HG02588 (cell line): ENCODE measurements around the gene UNKL.
A peak's percentile ranks its signal among the peaks of the same experiment; 100 is the strongest.

Experiments used
- ATAC-seq: cut with Tn5 transposase; IDR thresholded peaks from one replicate; pipeline ENCODE4 v1.9.1; 2021; ENCODE audit warnings: mild to moderate bottlenecking, moderate library complexity; ENCODE audit not compliant: unreplicated experiment

UNKL gene

GRCh38 chr16:1342526-1343427 is 71.7 kb downstream of the UNKL start:
- peak; percentile 77 for ATAC-seq

DNA sequence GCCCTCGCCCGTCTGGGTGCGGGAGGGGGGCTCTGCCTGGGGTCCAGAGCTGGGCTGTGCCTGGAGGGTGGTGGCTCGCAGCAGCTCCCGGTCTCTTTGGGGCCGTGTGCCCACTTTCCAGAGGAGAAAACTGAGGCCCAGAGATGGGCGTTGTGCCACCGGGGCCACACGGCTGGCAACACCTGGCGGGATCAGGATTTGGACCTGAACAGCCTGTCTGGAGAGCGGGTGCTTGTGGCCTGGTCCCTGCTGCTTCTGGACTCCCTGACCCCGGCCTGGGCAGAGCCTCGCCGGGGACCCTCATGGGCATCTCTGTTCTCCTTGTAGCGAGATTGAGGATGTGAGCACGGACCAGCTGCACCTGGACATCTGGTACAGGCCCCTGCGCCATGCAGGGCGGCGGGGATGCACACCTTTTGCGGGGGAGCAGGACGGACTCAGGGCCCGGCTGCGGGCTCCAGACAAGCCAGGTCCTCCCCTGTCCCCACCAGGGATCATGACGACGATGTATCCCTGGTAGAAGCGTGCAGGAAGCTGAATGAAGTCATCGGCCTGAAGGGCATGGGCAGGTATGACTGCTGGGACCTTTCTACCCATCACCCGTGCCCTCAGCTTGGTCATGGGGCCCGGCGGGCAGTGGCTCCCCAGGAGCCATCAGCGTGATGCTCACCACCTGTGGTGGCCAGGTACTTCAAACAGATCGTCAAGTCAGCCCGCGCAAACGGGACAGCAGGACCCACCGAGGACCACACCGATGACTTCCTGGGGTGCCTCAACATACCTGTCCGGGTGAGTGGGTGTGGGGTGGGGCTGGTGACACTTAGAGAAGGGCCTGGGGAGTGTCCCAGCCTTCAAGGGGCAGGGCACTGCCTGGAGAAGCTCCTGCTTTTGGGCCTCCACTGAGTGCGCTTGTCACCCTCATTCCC is 72.7 kb downstream of the UNKL start:
- no peak for ATAC-seq

GRCh38 chr16:1340730-1341494 is 73.6 kb downstream of the UNKL start:
- no peak for ATAC-seq

GRCh38 chr16:1338855-1339675 is 75.4 kb downstream of the UNKL start:
- no peak for ATAC-seq

GRCh38 chr16:1338119-1338730 is 76.3 kb downstream of the UNKL start:
- no peak for ATAC-seq

GRCh38 chr16:1337486-1337885 is 77.0 kb downstream of the UNKL start:
- no peak for ATAC-seq

- no peak for ATAC-seq
These were observed 77.9 kb downstream of the UNKL start for GRCh38 chr16:1336619-1337018.

DNA sequence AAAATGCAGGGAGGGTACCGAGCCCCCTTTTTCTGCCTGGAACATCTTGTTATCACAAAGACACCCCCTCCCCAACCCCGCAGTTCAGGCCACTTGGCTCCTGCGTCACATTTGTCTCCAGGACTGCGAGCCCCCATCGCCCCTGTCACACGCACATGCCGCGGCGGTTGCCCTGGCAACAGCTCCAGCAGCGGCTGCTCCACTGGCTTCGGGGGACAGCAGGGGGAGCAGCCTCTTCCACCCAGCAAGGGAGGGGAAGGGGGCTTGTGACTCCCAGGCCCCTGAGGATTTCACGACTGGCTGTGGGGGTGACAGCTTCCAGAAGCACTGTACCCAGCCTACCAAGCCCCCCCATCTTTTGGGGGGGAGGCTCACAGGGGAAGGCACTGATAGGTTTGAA is 78.5 kb downstream of the UNKL start:
- ATAC-seq, result no peak

DNA sequence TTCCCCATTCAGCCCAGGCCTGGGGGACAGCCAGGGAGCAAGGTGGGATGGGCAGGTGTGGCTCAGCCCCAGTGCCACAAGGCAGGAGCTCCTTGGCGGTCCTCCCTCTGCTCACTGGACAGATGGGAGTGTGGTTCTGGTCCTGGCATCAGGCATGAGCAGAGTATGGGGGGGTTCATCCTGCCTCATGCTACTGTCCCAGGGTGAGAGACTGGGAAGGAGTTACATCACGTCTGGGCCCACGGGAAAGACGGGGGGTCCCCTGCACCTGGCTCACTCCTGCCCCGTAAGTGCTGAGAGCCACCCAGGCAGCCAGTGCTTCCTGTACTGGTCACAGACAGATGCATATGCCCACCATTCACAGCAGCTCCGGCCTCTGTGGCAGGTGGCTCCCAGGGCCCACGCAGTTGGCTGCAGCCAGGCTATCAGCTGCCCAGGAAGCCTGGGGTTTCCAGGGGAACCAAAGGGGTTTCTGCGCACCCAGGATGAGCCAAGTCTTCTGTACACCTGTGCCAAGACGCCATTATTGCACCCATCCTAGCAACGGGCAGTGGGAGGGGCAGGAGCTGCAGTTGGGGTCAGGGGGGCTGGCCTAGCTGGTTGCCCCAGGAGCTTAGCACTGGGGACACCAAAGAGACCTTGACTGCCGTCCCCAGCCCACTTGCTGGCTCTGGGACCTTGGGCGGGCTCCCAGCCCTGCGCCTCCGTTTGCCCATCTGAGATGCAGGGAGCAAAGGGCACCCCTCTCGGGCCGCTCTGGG is 79.1 kb downstream of the UNKL start:
- ATAC-seq, result no peak

GRCh38 chr16:1334739-1335138 is 79.8 kb downstream of the UNKL start:
- ATAC-seq, result no peak

DNA sequence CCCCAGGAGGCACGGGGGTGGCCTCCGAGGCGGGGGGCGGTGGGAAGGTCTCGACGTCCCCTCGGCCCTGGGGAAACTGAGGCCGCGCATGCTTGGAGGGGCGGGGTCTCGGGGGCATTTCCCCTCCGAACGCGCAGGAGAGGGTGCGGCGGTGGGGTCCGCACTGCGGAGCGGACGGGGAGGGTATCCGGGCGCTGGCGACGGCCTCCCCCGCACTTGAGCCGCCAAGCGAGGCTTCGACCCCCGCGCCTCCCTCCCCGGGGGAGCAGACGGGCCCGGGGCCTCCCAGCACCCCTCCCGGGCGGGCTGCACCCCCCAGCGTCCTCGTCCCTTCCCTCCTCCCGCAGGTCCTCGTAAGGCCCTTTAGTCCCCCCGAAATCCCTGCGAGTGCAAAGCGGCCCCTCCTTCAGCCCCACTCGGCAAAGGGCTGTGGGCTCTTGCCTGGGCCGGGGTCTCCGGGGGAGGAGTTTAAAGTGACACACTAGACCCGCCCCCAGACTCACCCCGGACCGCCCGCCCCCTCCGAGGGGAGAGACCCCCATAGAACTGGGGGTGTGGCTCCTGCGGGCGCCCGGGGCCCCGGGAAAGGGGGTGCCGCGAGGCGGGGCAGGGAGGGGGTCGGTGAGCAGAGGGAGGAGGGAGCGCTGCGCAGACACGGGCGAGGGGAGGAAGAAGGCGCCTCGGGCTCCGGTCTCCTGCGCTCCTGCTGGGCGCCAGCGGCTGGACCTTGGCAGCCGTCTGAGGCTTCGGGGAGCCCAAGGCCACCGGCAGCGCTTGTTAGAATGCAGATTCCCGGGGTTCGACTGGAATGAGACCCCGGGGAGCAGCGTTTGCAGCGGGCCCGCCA is 80.4 kb downstream of the UNKL start:
- no peak for ATAC-seq

- ATAC-seq, result no peak
These were observed 81.2 kb downstream of the UNKL start, which contains the start of gene BAIAP3 for GRCh38 chr16:1333149-1333812. Gene BAIAP3 (plus strand): TSS chr16:1333645. CDS start chr16:1338550, 4,905 bp downstream.

GRCh38 chr16:1332618-1333148 is 81.8 kb downstream of the UNKL start:
- ATAC-seq, result no peak

DNA sequence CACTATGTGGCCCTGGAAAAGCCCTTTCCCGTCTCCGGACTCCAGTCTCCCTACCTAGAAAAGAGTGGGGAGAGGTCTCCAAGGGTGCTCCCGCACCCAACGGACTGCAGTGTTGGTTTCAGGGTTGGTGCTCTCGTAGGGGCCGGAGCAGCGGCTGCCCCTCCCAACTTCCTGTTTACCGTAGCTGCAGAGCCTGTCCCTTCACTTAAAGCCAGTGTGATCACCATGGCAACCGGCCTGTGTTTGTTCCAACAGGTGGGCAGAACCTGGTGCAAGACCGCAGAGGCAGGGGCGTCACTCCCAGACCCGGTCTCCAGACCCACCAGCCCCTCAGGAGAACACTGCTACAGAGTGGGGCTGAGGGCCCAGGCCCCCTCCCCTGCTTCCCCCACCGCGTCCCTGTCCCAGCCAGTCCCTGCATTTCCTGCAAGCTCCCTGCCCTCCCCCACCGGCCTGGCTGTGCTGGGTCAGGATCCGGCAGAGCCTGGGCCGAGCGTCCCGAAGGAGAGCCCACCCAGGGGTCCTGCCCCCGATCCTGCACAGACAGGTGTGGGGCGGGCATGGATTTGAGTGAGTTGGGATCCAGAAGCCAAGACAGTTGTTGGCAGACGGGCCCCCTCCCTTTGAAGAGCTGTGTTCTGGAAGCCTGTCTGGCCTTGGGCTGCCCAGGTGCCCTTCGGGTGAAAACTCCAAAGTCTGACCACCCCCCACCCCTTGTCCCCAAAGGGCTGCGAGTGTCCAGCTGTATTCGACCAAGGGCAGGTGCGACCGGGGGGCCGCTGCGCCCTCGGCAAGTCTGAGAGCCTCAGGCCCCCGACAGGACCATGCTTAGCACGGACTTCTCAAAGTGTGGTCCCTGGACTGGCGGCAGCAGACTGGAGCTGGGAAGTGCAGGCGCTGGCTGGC is 82.5 kb downstream of the UNKL start:
- ATAC-seq, result no peak

- ATAC-seq, result no peak
These were observed 83.4 kb downstream of the UNKL start for GRCh38 chr16:1330931-1331711.
